AG04449 (cell line): ENCODE results near the gene DIP2C.

Experiments used
- CTCF ChIA-PET: fragments of 350-600 bp; formaldehyde crosslinking; extraction: SDS; loops from one replicate; lab custom pipeline; 2021; ENCODE audit warnings: antibody characterized with exemption; lab: Yijun Ruan, JAX
- POLR2A ChIA-PET: fragments of 400-600, 350-600 bp; formaldehyde crosslinking; extraction: SDS; loops from one replicate; lab custom pipeline; 2020; ENCODE audit warnings: antibody characterized with exemption, inconsistent platforms; lab: Yijun Ruan, JAX
- DNase-seq: peaks from one replicate; pipeline ENCODE4 v3.0.0-alpha.2; 2010; ENCODE audit warnings: low read depth, low spot score
- H3K4me3 ChIP-seq: 2 replicates; pipeline ENCODE4 v1.5.1; 2011; ENCODE audit warnings: low read depth, mild to moderate bottlenecking, control low read depth, low read length
- CTCF ChIP-seq: IDR thresholded peaks from one replicate; pipeline ENCODE4 v1.5.1; 2011; ENCODE audit warnings: mild to moderate bottlenecking, moderate library complexity, low read length, control low read depth, inconsistent platforms; ENCODE audit not compliant: insufficient read depth; ENCODE audit errors: missing control alignments

DIP2C gene

DNA sequence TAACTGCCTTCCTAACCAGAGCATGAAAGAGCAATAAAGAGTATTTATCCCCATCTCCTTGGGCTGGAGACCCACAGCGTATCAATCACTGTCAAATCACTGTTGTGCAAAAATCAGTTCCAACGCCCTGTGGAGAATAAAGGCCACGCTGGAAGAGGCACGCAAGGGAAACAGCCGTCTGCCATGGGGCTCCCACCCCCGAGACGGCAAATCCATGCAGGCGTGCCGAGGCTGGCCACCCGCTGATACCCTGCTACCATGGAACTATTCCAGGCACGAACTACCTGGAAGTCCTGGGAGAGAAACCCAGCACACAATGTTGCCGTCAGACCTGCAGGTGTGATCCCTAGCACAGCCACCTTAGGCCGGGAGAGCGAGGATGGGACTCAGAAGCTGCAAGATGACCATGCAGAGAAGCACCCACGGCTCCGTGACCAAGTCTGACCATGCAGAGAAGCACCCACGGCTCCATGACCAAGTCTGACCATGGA, 185.3 kb downstream of the DIP2C start:
- H3K4me3 ChIP-seq: no peak overlapping the region
- DNase-seq: no peak
- CTCF ChIA-PET: no interaction called here
- TF ChIP-seq CTCF: no peak
- POLR2A ChIA-PET: no interaction called here

GRCh38 chr10:501596-501995, 187.9 kb downstream of the DIP2C start:
- CTCF ChIA-PET: interaction anchor here (1.1 to 3.6 kb wide), 3 partner anchors 9 to 16 kb away, joined by 3 to 33 read pairs (median 4); no protein-coding TSS in a partner anchor
- POLR2A ChIA-PET: no interaction called here
- no peak for DNase-seq
- no peak overlapping the region for H3K4me3 ChIP-seq
- TF ChIP-seq CTCF: no peak

DNA sequence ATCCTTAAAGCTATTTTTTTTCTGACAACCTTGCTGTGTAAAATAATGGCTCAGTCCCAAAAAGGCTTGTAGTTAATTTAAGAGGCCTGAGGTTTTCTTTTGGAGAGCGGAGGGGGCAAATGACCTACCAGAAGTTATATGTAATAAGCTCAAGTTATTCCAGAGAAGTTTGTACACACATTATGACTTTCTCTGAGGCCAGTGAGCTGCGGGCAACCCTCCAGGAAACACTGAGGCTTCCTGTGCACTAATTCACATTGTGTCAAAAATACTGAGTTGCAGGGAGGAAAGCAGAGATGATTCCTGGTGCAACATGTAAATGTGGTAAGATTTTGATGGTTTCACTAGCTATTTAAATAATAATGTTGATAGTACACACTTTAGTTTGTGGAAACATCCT, 188.6 kb downstream of the DIP2C start:
- no peak for DNase-seq
- H3K4me3 ChIP-seq: no peak overlapping the region
- no peak for TF ChIP-seq CTCF
- POLR2A ChIA-PET: no interaction called here
- CTCF ChIA-PET: interaction anchor here (1.0 to 3.6 kb wide), 4 partner anchors 10 to 288 kb away, joined by 3 to 33 read pairs (median 4); no protein-coding TSS in a partner anchor

GRCh38 chr10:499991-500390, 189.5 kb downstream of the DIP2C start:
- DNase-seq: no peak
- H3K4me3 ChIP-seq: no peak overlapping the region
- CTCF ChIA-PET: interaction anchor here (1.0 to 3.6 kb wide), 3 partner anchors 10 to 289 kb away, joined by 3 to 33 read pairs (median 6); no protein-coding TSS in a partner anchor
- TF ChIP-seq CTCF: no peak
- POLR2A ChIA-PET: no interaction called here

DNA sequence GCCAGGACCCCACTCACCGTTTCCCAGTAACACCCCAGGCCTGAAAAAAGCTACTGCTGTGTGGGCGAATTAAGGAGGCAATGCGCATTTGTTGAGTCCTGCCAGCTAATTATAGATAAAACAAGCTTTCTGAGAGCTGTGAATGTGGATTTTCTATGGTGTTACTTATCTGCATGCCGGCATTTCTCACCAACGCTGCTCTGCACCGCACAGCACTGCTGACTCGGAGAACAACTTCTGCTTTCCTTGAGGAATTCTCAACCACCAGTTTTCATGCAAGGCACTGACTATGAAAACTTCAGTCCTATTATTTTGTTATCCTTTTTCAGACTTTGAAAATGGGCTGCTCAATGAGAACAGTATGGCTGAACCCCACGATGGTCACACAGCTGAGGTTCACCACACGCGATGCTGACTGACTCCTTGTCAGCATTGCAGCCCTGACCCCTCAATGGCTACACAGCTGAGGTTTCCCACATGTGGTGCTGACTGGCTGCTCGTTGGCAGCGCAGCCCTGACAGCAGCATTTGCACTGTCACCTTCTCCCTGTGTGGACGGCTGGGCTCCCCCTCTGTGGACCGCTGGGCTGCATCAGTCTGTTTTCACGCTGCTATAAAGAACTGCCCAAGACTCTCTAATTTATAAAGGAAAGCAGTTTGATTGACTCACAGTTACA, 190.6 kb downstream of the DIP2C start:
- POLR2A ChIA-PET: no interaction called here
- TF ChIP-seq CTCF: no peak
- CTCF ChIA-PET: interaction anchor here (1.8 kb wide), 1 partner anchor 12 kb away, joined by 14 read pairs; no protein-coding TSS in a partner anchor
- no peak for DNase-seq
- H3K4me3 ChIP-seq: no peak overlapping the region

- no peak overlapping the region for H3K4me3 ChIP-seq
- no peak for DNase-seq
- POLR2A ChIA-PET: no interaction called here
- TF ChIP-seq CTCF: no peak
- CTCF ChIA-PET: interaction anchor here (1.8 kb wide), 1 partner anchor 13 kb away, joined by 14 read pairs; no protein-coding TSS in a partner anchor
Measured at GRCh38 chr10:497898-498451, 191.5 kb downstream of the DIP2C start.
